ENCODE measurements around the gene ZNF575. TPM values are rescaled to one million over a fixed set of nuclear protein-coding genes. Genes with fewer than 3 reads are reported as not detected.

The ZNF575 gene
- total and polyA plus RNA-seq, 10 of the 15 experiments (the other 5 are each of a cell fraction or from before 2014, with no cell fraction given), result 0.18 to 2.8 (median 0.75) TPM

GRCh38 chr19:43525836-43526771 is 6.9 kb upstream of the ZNF575 start (continued):
- TF ChIP-seq PKNOX1 (IDR thresholded peaks at IDR 0.05), result peak; percentile 18; the same call in 1 of the 2 replicates
- TF ChIP-seq ZSCAN29 (IDR thresholded peaks at IDR 0.05), result no peak
- TF ChIP-seq RCOR1 (conservative IDR thresholded peaks at IDR 0.05; ENCODE audit: low read depth, low read length), result no peak
- no peak for TF ChIP-seq ZNF24 (IDR thresholded peaks at IDR 0.05)
- no peak for TF ChIP-seq MYC (IDR thresholded peaks at IDR 0.05; ENCODE audit: insufficient read depth, insufficient read length, insufficient replicate concordance, low read length, severe bottlenecking)
- no peak for TF ChIP-seq STAT1 (conservative IDR thresholded peaks at IDR 0.05)
- no peak for TF ChIP-seq SMC3 (IDR thresholded peaks at IDR 0.05; ENCODE audit: borderline replicate concordance, low read length)

DNA sequence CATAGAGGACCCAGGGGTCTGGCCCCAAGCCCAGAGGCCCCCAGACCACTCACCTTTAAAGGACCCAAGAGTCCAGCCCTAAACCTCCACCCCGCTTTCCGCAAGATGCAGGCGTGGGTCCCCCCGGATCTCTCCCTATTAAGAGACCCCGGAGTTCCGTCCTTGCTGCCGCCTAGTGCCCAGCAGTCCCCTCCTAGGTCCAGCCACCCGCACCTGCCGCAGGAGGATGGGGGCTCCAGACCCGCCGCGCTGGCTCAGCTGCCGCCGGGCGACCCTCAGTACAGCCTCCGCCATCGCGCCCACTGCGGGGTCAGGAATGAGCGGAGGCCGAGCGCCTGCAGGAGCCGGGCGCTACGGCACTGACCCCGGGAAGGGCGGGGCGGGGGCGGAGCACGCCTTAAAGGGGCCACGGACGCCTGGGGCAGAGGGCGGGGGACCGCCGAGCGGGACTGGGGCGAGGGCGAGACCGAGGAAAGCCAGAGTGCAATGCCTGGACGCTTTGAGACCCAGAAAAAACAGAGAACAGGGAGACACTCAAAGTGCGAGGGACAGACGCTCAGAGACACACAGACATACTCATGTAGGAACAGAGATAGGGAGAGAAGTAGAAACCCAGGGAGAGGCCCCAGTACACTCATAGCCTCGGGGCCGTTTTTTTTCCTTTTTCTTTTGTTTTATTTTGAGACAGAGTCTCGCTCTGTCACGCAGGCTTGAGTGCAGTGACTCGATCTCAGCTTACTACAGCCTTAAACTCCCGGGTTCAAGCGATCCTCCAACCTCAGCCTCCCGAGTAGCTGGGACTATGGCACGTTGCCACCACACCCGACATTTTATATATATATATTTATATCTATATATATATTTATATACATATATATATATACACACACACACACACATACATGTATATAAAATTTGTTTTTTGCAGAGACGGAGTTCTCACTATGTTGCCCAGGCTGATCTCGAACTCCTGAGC is 5.8 kb upstream of the ZNF575 start, which contains the start of gene ETHE1:
ETHE1 (minus strand) TSS at position 318 of the 976 bp plus-strand sequence; CDS start at position 294, 24 bp downstream.
- ChIA-PET POLR2A (interaction anchor here (0.6 to 2.9 kb wide), 7 partner anchors 9 to 302 kb away, joined by 3 to 13 read pairs (median 6); partner anchors contain the start of genes IRGQ, PHLDB3 and ZNF576), RAD21 (ENCODE audit: unreplicated experiment) (interaction anchor here (0.6 to 3.5 kb wide), 6 partner anchors 11 to 258 kb away, joined by 3 to 23 read pairs (median 3); no protein-coding TSS in a partner anchor), CTCF (interaction anchor here (1.2 to 4.8 kb wide), 4 partner anchors 9 to 80 kb away, joined by 3 to 37 read pairs (median 6); partner anchors contain the start of genes IRGQ and ZNF576), SMC1A (ENCODE audit: uncharacterized antibody, unreplicated experiment) (interaction anchor here (1.1 to 2.2 kb wide), 5 partner anchors 9 to 80 kb away, joined by 3 to 9 read pairs (median 7); no protein-coding TSS in a partner anchor)
- H3K27ac ChIP-seq (ENCODE audit: control insufficient read depth, insufficient read depth), result peak within 1 kb of the TSS; percentile 65
- H3K4me1 ChIP-seq (ENCODE audit: control insufficient read depth, insufficient read depth, low read length), result peaks cover 3% of the 10 kb centered on the region; the same call in 1 of the 2 replicates
- no peaks in the 10 kb centered on the region for H3K27me3 ChIP-seq (replicated peaks in 1 of 2; ENCODE audit: control insufficient read depth in 2 of 2, insufficient read depth in 2 of 2, low read length in 1 of 2)
- in situ Hi-C loops (cut with MboI), result no loop called here
- H3K9me3 ChIP-seq (replicated peaks; ENCODE audit: control insufficient read depth, insufficient read depth, low read length), result no peaks in the 10 kb centered on the region
- peak within 1 kb of the TSS; percentile 78 for H2AFZ ChIP-seq (ENCODE audit: control insufficient read depth, low read depth, low read length)
- H3K4me3 ChIP-seq, result peak within 1 kb of the TSS; percentile 91
- no peak for DNase-seq (ENCODE audit: low read depth, low spot score)
- ATAC-seq, result peak; percentile 95
- H3K79me2 ChIP-seq (ENCODE audit: control insufficient read depth, insufficient read depth, low read length), result peaks cover 12% of the 10 kb centered on the region
- peak within 1 kb of the TSS; percentile 85 for H3K4me2 ChIP-seq (ENCODE audit: control insufficient read depth, insufficient read depth)
- H3K36me3 ChIP-seq (ENCODE audit: control insufficient read depth in 2 of 2, insufficient read depth in 2 of 2, low read length in 1 of 2), result no peaks in the 10 kb centered on the region
- no TSS peak for BruUV-seq (replicated peaks)
- 4% methylated on average over 48 of the region's 54 CpGs for WGBS (ENCODE audit: insufficient coverage, insufficient replicate concordance, low lambda C conversion rate, missing lambda C conversion rate)
- no peaks in the 10 kb centered on the region for H4K20me1 ChIP-seq (ENCODE audit: control insufficient read depth, insufficient read depth)
- peak; percentile 73 for FAIRE-seq
- peak within 1 kb of the TSS; percentile 55 for H3K9ac ChIP-seq (ENCODE audit: control insufficient read depth, insufficient read depth, low read length)
- intact Hi-C loops (cut with micrococcal nuclease; ENCODE audit: unreplicated experiment), result no loop called here
- TF ChIP-seq SUZ12 (IDR thresholded peaks at IDR 0.05; ENCODE audit: unreplicated experiment) (no peak), POLR2AphosphoS5 (IDR thresholded peaks at IDR 0.05; ENCODE audit: low read length) (peak; percentile 74; the same call in 1 of the 2 replicates), TAF1 (IDR thresholded peaks at IDR 0.05; ENCODE audit: borderline replicate concordance, low read depth, low read length) (peak; percentile 68; the same call in 1 of the 2 replicates), RB1 (IDR thresholded peaks at IDR 0.05; ENCODE audit: borderline replicate concordance) (peak; percentile 67; the same call in 1 of the 2 replicates), MEF2A (IDR thresholded peaks at IDR 0.05; ENCODE audit: insufficient read depth, low read depth, low read length) (no peak), TARDBP (IDR thresholded peaks at IDR 0.05; ENCODE audit: borderline replicate concordance) (no peak), JUNB (IDR thresholded peaks at IDR 0.05) (no peak), NR2F1 (conservative IDR thresholded peaks at IDR 0.05) (peak; percentile 87), MYC (IDR thresholded peaks at IDR 0.05; ENCODE audit: insufficient read depth, insufficient read length, insufficient replicate concordance, low read length, severe bottlenecking) (no peak), CBFB (IDR thresholded peaks at IDR 0.05; ENCODE audit: low read depth) (no peak), ETV6 (conservative IDR thresholded peaks at IDR 0.05 in 1 of 2, IDR thresholded peaks at IDR 0.05 in 1 of 2; ENCODE audit: borderline replicate concordance in 1 of 2, low read depth in 1 of 2) (no peak), FOXM1 (IDR thresholded peaks at IDR 0.05; ENCODE audit: low read depth, low read length) (no peak), RAD51 (IDR thresholded peaks at IDR 0.05) (no peak)

All from GM12878 (cell line).